Breast epithelium (tissue), 4 donors: ENCODE data around the gene IQSEC3. TPM values are rescaled to one million over a fixed set of nuclear protein-coding genes. Genes with fewer than 3 reads are reported as not detected.

Experiments
- DNase-seq, 2 donors: peaks; one replicate each; pipeline ENCODE4 v3.0.0-alpha.2; 2019; ENCODE audit warnings: low spot score in 2 of 2
- H3K27ac ChIP-seq, 2 donors: fragments of 200-600 bp; sonication (generic) in 1 of 2; one replicate each; pipeline ENCODE4 v1.5.1; 2016 to 2019; ENCODE audit warnings: mild to moderate bottlenecking in 1 of 2
- H3K27me3 ChIP-seq, 2 donors: fragments of 200-600 bp; sonication (generic) in 1 of 2; one replicate each; pipeline versions ENCODE4 v1.5.1 to v1.6.0; 2017 to 2019; ENCODE audit warnings: control low read depth in 1 of 2, mild to moderate bottlenecking in 1 of 2
- H3K36me3 ChIP-seq: fragments of 200-600 bp; one replicate; pipeline ENCODE4 v1.5.1; 2019
- H3K4me1 ChIP-seq, 2 donors: fragments of 200-600 bp; sonication (generic); one replicate each; pipeline ENCODE4 v1.5.1; 2016 to 2019; ENCODE audit warnings: control low read depth in 1 of 2
- H3K4me3 ChIP-seq, 3 donors: fragments of 200-600 bp; sonication (generic); 1 replicate in 2 of 3; 2 replicates in 1 of 3; pipeline ENCODE4 v1.5.1; 2016 to 2019; ENCODE audit warnings: mild to moderate bottlenecking in 3 of 3, moderate library complexity in 2 of 3
- H3K9me3 ChIP-seq, 2 donors: fragments of 200-600 bp; sonication (generic) in 1 of 2; one replicate each; pipeline ENCODE4 v1.5.1; 2016 to 2019; ENCODE audit warnings: control low read depth in 1 of 2
- CTCF ChIP-seq, 3 donors: fragments of 450-650 bp; IDR thresholded peaks; one replicate each; pipeline ENCODE4 v1.5.1; 2016 to 2017; ENCODE audit warnings: antibody characterized with exemption in 3 of 3, mild to moderate bottlenecking in 3 of 3, moderate library complexity in 3 of 3
- POLR2A ChIP-seq: fragments of 450-650 bp; IDR thresholded peaks from one replicate; pipeline ENCODE4 v1.6.1; 2016; ENCODE audit warnings: antibody characterized with exemption, mild to moderate bottlenecking, moderate library complexity
- POLR2AphosphoS5 ChIP-seq, 3 donors: sonication (generic); formaldehyde crosslinking; IDR thresholded peaks; one replicate each; pipeline ENCODE4 v1.6.1; 2017; ENCODE audit warnings: antibody characterized with exemption in 3 of 3
- intact Hi-C: fragments of 100-400 bp; cut with DNase I; formaldehyde crosslinking; loops from one replicate; pipeline ENCODE4 v1.15.1; 2023; ENCODE audit warnings: low total_unique reads
- total RNA-seq, 3 donors: library from RNA; depleted of rRNA; stranded (reverse); fragments of >200 nt; gene quantifications; one replicate each; pipeline ENCODE4 v1.1.0, GENCODE V29; 2016

Gene IQSEC3
- total RNA-seq, 3 donors from 2014 or later = 0.64 to 0.98 (median 0.73) TPM

- DNase-seq = no peak
- Histone ChIP-seq H3K27ac (no peak overlapping the region), H3K36me3 (no peaks in the 10 kb centered on the region), H3K9me3 (no peaks in the 10 kb centered on the region), H3K4me3 (no peak overlapping the region), H3K27me3 (peaks cover 0 to 3% of the 10 kb centered on the region in 2 donors), H3K4me1 (no peaks in the 10 kb centered on the region)
- TF ChIP-seq POLR2AphosphoS5 (IDR thresholded peaks at IDR 0.05) = no peak
- TF ChIP-seq CTCF (IDR thresholded peaks at IDR 0.05) = no peak
- no peak for TF ChIP-seq POLR2A
- intact Hi-C loops = no loop called here
Observed at GRCh38 chr12:211142-211465, 144.5 kb downstream of the IQSEC3 start.

GRCh38 chr12:211639-212414 is 145.3 kb downstream of the IQSEC3 start:
- Histone ChIP-seq H3K36me3 (no peaks in the 10 kb centered on the region), H3K27ac (no peak overlapping the region), H3K4me3 (no peak overlapping the region), H3K4me1 (no peaks in the 10 kb centered on the region), H3K9me3 (no peaks in the 10 kb centered on the region), H3K27me3 (peaks cover 0 to 3% of the 10 kb centered on the region in 2 donors)
- intact Hi-C loops = no loop called here
- no peak for TF ChIP-seq POLR2A
- TF ChIP-seq CTCF (IDR thresholded peaks at IDR 0.05) = no peak
- DNase-seq = no peak

GRCh38 chr12:212415-212714 is 145.8 kb downstream of the IQSEC3 start:
- no peak for TF ChIP-seq POLR2AphosphoS5 (IDR thresholded peaks at IDR 0.05)
- TF ChIP-seq POLR2A = no peak
- H3K9me3 ChIP-seq = no peaks in the 10 kb centered on the region
- H3K27me3 ChIP-seq = peaks cover 0 to 3% of the 10 kb centered on the region in 2 donors
- H3K36me3 ChIP-seq = no peaks in the 10 kb centered on the region
- no peak for DNase-seq
- H3K27ac ChIP-seq = no peak overlapping the region
- H3K4me1 ChIP-seq = no peaks in the 10 kb centered on the region
- H3K4me3 ChIP-seq = peak overlapping the region in 1 of 3 donors; percentile 20
- intact Hi-C loops = no loop called here

- no peak for DNase-seq
- peak overlapping the region in 2 of 3 donors; percentile 15 to 20 for H3K4me3 ChIP-seq
- no peak for TF ChIP-seq CTCF (IDR thresholded peaks at IDR 0.05)
- TF ChIP-seq POLR2A = no peak
- no peak for TF ChIP-seq POLR2AphosphoS5 (IDR thresholded peaks at IDR 0.05)
- H3K27ac ChIP-seq = no peak overlapping the region
- H3K9me3 ChIP-seq = no peaks in the 10 kb centered on the region
- H3K36me3 ChIP-seq = no peaks in the 10 kb centered on the region
- H3K4me1 ChIP-seq = no peaks in the 10 kb centered on the region
- intact Hi-C loops = no loop called here
- H3K27me3 ChIP-seq = peaks cover 0 to 3% of the 10 kb centered on the region in 2 donors
Observed at GRCh38 chr12:212715-213526, 146.4 kb downstream of the IQSEC3 start.

GRCh38 chr12:213527-213932 is 147.0 kb downstream of the IQSEC3 start:
- Histone ChIP-seq H3K9me3 (no peaks in the 10 kb centered on the region), H3K27ac (no peak overlapping the region), H3K27me3 (peaks cover 0 to 3% of the 10 kb centered on the region in 2 donors), H3K4me1 (no peaks in the 10 kb centered on the region), H3K36me3 (no peaks in the 10 kb centered on the region), H3K4me3 (peak overlapping the region in 2 of 3 donors; percentile 1 to 15)
- TF ChIP-seq CTCF (IDR thresholded peaks at IDR 0.05) (no peak), POLR2A (no peak), POLR2AphosphoS5 (IDR thresholded peaks at IDR 0.05) (no peak)
- intact Hi-C loops = no loop called here
- DNase-seq = no peak
